ENCODE measurements around the gene KRTAP5-6.

KRTAP5-6 gene

GRCh38 chr11:1702506-1702905 lies 5.5 kb downstream of the KRTAP5-6 start:
- no peak for DNase-seq (ENCODE audit: low read depth in 2 of 2)

GRCh38 chr11:1703146-1703545 lies 6.2 kb downstream of the KRTAP5-6 start:
- no peak for DNase-seq (ENCODE audit: low read depth in 2 of 2)

GRCh38 chr11:1705126-1706052 lies 8.4 kb downstream of the KRTAP5-6 start:
- no peak for DNase-seq (ENCODE audit: low read depth in 2 of 2)

- DNase-seq (ENCODE audit: low read depth in 2 of 2), result no peak
Observed at GRCh38 chr11:1706634-1707400, 9.8 kb downstream of the KRTAP5-6 start.

GRCh38 chr11:1707751-1708150 lies 10.8 kb downstream of the KRTAP5-6 start:
- DNase-seq (ENCODE audit: low read depth in 2 of 2), result no peak

- no peak for DNase-seq (ENCODE audit: low read depth in 2 of 2)
Observed at GRCh38 chr11:1708716-1709115, 11.7 kb downstream of the KRTAP5-6 start.

GRCh38 chr11:1714908-1715885 lies 18.2 kb downstream of the KRTAP5-6 start:
- no peak for DNase-seq (ENCODE audit: low read depth in 2 of 2)

GRCh38 chr11:1717745-1718144 lies 20.8 kb downstream of the KRTAP5-6 start:
- no peak for DNase-seq (ENCODE audit: low read depth in 2 of 2)

GRCh38 chr11:1718326-1718725 lies 21.3 kb downstream of the KRTAP5-6 start:
- no peak for DNase-seq (ENCODE audit: low read depth in 2 of 2)

GRCh38 chr11:1719781-1720180 lies 22.8 kb downstream of the KRTAP5-6 start:
- DNase-seq (ENCODE audit: low read depth in 2 of 2), result no peak

GRCh38 chr11:1727096-1727690 lies 30.2 kb downstream of the KRTAP5-6 start:
- DNase-seq (ENCODE audit: low read depth in 2 of 2), result no peak

- DNase-seq (ENCODE audit: low read depth in 2 of 2), result no peak
Observed at GRCh38 chr11:1727861-1728260, 30.9 kb downstream of the KRTAP5-6 start.

GRCh38 chr11:1728301-1728700 lies 31.3 kb downstream of the KRTAP5-6 start:
- no peak for DNase-seq (ENCODE audit: low read depth in 2 of 2)

GRCh38 chr11:1728931-1729691 lies 32.1 kb downstream of the KRTAP5-6 start:
- DNase-seq (ENCODE audit: low read depth in 2 of 2), result no peak

GRCh38 chr11:1729692-1730011 lies 32.7 kb downstream of the KRTAP5-6 start:
- DNase-seq (ENCODE audit: low read depth in 2 of 2), result no peak

GRCh38 chr11:1730059-1730629 lies 33.1 kb downstream of the KRTAP5-6 start:
- no peak for DNase-seq (ENCODE audit: low read depth in 2 of 2)

- DNase-seq (ENCODE audit: low read depth in 2 of 2), result no peak
Observed at GRCh38 chr11:1731451-1732059, 34.6 kb downstream of the KRTAP5-6 start.

- no peak for DNase-seq (ENCODE audit: low read depth in 2 of 2)
Observed at GRCh38 chr11:1732418-1733008, 35.5 kb downstream of the KRTAP5-6 start.

GRCh38 chr11:1733009-1733715 lies 36.2 kb downstream of the KRTAP5-6 start:
- DNase-seq (ENCODE audit: low read depth in 2 of 2), result no peak

All from stimulated activated CD8-positive, alpha-beta memory T cell treated with anti-CD3 and anti-CD28 coated beads, Interleukin-7, amount 100 ng/mL, for 1 hour (primary cell).